NCI-H526 treated with DMSO at 0.1 percent for 48 hours (cell line): ENCODE measurements around the gene COL11A1.
"Not testable (repeated sequence)": the region's sequence is repeated elsewhere in the genome, so short reads cannot be mapped to it uniquely, and the experiment has no call there.

ENCODE experiments used
- DNase-seq: peaks from one replicate; lab custom pipeline; 2025; lab: John Stamatoyannopoulos, UW

COL11A1 gene

DNA sequence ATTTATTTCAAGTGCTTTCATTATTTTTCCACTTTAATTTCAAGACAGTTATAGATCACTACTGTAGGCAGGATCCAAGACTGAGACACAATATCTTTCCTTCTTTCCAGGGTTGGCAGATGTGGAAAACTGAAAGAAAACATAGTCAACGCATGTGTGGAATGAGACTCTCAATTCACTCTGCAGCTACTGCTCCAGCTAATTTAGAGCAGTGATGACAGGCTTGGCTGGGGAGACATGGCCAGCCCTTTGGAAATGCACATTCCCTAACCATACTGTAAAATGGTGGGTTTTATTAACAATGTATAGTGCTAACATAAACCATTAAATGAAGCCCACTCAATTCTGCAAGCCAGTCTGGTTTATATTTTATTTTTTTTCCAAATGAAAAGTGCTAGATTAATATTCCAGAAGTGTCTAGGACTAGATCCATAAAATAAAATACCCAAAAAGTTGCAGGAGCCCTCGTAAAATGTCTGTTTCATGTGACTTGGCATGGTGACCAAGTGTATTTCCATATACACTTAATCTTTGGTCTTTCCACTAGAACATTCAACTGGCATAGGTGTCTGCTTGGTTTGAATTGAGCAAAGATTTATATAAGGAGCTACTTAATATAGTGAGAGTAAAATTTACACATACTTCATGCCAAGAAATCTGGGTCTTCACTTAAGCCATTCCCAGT is 32.9 kb downstream of the COL11A1 start:
- DNase-seq = no peak

DNA sequence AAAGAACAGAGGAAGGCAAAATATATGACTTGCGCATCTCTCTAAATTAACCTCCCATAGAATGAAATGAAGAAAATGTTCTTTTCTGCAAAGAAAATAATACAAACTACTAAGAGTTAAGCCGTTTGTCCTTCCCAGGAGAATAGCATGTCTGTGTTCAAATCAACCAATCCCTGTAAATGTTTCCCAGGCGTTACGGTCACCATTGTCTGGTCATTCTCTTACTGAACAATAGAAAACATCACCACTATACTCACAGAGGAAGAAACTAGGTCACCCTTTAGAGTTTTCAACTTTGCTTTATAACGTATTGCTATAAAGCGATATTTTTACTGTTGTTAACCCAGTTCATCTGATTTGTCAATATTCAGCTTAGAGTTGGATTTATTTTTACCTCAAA is 34.1 kb downstream of the COL11A1 start:
- no peak for DNase-seq

DNA sequence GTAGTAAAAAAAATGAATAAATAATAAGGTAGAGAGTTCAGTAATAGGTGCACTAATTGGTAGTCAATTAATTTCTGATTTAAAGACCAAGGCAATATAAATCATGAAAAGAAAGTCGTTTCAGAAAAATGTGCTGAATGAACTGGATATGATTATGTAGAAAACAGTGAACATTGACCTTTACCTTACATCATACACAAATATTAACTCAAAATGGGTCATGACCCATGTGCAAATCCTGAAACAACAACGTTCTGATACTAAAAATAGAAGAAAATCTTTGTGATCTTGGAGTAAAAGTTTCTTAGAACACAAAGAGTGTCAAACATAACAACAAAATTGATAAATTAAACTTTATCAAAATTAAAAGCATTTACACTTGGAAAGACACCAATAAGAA is 39.1 kb downstream of the COL11A1 start:
- DNase-seq = no peak

DNA sequence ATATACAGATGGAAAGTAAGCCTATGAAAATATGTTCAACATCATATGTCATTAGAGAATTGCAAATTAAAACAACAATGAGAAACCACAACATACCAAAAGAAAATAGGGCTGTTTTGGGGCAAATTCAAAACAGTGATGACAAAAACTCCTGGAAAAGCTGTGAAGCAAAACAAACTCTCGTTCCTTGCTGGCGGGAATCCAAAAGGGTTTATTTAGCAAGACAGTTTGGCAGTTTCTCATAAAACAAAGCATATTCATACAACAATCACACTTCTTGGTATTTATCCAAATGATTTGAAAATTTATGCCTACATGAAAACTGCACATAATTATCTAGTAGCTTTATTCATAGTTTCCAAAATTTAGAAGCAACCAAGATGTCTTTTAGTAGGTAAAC is 44.4 kb downstream of the COL11A1 start:
- DNase-seq = no peak

DNA sequence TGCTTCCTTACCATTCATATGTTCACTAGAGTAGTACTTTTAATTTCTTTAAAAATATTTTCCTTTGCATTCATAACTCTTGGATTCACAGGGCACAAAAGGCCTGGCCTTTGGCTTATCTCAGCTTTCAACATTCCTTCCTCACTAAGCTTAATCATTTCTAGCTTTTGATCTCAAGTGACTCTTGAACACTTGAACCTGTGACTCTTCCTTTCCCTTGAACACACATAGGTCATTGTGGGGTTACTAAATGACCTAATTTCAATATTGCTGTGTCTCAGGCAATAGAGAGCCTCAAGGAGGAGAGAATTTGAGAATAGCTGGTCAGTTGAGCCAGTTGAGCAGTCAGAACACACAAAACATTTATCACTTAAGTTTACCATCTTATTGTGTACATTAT is 49.9 kb downstream of the COL11A1 start:
- no peak for DNase-seq

DNA sequence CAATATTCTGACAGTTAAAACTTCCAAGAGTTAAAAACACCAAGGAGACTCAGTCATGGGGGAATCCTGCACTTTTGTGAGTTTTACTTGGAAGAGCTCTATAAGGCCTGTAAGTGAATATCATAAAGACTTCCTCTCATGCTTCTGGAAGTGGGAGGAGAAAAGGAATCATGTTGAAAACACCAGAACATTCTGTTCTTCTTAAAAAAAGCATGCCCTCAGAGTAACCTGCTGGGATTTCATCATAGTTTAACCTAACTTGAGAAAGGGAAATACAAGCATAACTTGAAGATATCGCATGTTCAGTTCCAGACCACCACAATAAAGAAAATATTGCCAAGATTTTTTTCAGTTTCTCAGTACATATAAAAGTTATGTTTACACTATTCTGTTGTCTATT is 51.9 kb downstream of the COL11A1 start:
- no peak for DNase-seq

DNA sequence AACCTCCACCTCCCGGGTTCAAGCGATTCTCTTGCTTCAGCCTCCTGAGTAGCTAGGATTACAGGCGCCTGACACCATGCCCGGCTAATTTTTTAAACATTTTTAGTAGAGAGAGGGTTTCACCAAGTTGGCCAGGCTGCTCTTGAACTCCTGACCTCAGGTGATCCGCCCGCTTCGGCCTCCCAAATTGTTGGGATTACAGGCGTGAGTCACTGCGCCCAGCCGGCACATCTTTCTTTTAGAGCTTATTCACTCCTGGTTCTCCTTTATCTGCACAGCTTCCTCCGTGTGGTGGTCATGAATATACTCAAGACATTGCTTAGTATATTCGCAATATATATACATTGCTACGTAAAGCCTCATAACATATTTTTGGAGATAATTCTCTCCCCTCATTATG is 80.2 kb downstream of the COL11A1 start:
- DNase-seq = not testable (repeated sequence)

DNA sequence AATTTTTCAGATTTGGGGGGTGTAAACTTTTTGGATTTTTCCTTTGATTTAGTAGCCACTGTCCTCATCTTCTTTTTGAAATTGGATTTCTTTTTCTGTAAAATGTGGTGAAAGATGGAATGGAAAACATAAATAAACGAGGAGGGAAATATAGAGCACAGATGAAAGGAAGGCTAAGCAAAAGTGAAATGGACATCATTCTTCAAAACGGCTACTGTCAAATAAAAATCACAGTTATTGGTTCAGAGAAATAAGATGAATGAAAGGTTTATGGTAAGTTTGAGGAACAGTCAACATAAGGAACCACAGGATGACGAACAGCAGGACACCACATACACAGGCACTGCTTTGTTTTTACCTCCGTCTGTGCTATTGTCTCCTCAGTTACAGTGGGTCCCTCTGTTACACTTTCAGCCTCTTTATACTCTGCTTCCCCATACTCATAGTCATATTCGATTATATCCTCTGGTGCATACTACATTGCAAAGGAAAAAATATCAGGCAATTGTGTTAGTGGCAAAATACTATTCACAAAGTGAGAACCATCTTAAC is 82.4 kb downstream of the COL11A1 start:
- DNase-seq = no peak

DNA sequence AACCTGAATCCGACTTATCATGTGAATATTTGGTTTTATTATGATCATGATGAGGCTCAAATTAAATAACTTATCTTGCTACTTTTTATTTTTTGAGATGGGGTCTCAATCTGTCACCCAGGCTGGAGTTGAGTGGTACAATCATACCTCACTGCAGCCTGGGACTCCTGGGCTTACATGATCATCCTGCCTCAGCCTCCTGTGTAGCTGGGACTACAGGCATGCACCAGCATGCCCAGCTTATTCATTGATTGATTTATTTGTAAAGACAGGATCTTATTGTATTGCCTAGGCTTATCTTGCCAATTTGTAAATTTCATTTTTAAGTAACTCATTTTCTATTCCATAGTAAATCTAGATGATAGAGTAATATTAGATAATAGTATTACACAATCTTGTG is 84.3 kb downstream of the COL11A1 start:
- DNase-seq = no peak

DNA sequence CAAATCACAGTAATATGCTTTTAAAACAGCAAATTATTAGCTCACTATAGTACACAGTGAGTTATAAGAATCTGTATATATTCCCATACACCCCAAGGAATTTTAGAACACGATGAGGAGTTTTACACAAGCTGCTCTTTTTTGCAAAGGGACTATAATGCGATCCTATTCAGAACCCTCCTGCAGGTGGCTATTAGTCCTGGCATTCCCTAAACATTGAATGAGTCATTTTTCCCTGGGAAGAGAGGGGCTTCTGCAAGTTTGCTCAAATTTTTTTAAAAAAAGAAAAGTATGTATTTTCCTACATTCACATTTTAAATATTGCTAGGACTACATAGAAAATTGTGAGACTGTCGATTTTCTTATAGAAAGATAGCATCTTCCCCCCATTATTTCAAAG is 106.3 kb downstream of the COL11A1 start:
- no peak for DNase-seq

DNA sequence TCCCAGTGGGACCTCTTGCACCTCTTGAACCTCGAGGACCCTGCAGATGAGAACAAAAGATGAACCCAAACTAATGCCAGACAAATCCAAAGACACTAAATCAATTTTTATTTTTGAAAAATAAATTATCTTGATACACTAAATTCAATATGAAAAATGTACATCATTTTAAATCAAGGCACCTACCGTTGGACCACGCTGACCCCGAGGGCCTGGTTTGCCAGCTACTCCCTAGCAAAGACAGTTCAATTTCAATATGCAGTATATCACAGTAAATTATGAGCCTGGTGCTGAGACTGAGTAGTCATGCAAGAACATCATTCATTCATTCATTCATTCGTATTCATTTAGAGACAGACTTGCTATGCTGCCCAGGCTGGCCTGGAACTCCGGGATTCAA is 129.4 kb downstream of the COL11A1 start:
- DNase-seq = no peak

DNA sequence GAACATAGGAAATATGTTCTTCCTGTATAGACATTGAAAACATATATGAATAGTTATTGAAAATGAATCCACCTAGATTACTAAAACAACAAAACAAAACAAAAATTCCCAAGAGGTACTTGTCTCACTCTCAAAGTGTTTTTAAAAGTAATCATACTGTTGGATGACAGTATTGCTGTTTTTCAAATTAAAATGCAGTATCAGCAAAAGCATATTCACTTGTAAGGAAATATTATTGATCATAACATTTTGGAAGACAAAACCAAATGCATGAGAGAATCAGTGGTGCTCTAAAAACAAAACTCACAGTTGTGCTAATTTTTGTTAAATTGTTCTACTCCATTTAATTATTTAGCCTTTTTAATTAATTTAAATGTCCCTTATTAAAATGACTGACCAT is 131.0 kb downstream of the COL11A1 start:
- DNase-seq = no peak

DNA sequence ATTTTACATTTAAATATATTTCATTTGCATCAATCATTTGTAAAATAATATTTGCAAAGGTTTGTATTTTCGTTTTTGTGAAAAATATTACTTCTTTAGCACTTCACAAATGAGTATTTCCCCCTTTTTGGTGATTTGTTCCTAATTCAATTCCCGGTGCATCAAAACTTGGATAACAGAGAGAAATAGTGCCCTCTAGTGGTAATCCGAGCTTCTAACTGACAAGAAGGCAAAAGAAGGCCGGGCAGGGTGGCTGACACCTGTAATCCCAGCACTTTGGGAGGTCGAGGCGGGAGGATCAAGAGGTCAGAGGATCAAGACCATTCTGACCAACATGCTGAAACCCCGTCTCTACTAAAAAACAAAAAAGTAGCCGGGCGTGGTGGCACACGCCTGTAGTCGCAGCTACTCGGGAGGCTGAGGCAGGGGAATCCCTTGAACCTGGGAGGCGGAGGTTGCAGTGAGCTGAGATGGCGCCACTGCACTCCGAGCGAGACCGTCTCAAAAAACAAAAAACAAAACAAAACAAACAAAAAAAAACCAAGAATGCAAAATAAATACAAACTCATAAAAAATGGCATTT is 137.7 kb downstream of the COL11A1 start:
- peak; percentile 9 for DNase-seq

DNA sequence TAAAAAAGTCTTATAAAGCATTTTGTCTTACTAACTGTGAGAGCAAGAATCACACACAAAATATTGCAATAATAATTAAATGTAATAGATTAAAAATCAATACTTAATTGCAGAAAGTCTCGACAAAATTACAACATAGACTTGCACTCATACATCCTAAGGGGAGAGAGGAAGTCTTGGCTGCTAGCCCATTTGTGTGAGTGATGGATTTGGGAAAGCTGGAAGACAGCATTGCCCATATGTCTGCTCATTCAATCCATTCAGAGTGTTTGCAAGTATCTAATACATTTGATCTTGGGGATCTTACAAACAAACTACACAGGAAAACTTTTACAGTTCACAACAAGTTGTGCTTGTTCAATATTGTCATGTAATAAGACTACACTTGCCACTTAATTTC is 140.5 kb downstream of the COL11A1 start:
- no peak for DNase-seq

DNA sequence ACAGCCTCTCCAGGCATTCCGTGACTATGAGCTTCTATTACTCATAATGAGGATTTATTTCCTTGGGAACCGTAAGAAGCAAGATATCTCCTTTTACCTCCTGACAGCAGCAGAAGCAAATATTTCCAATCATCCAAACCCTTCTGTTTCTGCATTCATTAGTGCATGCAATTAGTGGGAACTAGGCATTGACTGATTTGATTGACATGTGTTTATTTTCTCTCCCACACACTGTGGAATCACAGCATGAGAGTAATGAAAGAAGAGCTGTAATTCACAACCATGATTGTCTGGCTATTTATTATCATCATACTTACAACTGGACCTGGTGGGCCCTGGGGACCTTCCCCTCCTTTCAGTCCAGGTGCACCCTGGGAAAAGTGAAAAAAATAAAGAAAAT is 146.8 kb downstream of the COL11A1 start:
- no peak for DNase-seq

DNA sequence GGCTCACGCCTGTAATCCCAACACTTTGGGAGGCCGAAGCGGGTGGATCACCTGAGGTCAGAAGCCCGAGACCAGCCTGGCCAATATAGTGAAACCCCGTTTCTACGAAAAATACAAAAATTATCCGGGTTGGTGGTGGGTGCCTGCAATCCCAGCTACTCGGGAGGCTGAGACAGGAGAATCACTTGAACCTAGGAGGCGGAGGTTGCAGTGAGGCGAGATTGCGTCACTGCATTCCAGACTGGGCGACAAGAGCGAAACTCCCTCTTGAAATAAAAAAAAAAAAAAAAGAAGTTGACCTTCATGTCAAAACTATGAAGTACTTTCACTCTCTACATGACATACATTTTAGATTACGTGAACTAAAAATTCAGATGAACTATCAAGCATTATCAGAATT is 153.7 kb downstream of the COL11A1 start:
- DNase-seq = no peak

DNA sequence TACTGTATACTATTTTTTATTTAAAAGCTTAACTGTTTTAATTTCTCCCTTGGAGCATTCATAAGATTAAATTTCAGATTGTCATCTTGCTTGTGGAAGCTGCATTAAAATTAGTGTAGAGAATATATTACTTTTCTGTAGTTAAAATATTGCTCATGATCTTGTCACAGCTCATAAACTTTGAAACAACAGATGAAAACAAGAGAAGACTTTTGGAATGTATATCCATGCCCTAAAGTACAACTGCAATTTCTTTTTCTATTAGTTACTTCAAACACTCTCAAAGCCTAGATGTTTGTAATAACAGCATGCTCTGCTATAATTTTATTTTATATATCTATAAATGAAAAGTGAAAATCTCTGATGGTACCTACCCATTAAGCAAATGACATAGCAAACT is 155.9 kb downstream of the COL11A1 start:
- no peak for DNase-seq

DNA sequence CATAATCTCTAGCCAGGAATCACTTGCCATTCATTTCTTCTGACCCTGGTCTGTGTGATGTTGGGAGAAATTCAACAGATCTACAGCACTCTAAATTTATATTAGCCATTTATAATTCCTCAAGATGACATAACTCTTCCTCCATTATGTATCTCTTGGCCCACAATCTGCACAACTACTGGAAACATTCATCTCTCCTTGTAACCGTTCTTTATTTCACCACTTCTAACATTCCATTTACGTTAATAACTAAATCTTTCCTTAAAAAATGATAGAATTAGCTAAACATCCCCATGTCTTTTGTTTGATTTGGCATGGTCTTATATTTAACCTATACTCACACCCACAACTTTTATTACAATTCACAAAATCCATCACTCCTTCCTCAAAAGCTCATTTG is 166.0 kb downstream of the COL11A1 start:
- no peak for DNase-seq

DNA sequence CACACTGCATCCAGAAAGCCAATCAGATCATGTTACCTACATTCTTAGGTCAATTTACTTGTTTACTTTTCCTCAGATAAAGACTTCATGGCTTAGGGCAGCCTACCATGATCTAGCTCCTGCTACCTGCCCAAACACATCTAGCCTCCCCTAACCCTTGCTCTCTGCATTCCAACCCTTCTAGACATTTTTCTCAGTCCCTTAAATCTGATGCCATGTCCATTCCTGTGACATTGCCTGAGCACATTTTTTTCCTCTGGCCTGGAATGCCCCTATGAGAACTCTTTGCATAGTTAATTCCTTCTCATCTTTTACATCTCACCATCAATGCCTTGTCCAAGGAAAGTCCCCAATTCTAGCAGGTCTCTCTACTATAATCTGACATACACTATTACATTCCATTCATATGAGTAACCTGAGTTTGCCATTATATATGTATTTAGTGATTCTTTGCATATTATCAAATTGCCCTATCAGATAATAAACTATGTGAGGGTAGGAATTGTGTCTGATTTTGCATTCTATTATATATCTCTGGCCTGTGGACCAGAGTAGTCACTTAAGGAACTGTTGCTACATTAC is 166.9 kb downstream of the COL11A1 start:
- no peak for DNase-seq

DNA sequence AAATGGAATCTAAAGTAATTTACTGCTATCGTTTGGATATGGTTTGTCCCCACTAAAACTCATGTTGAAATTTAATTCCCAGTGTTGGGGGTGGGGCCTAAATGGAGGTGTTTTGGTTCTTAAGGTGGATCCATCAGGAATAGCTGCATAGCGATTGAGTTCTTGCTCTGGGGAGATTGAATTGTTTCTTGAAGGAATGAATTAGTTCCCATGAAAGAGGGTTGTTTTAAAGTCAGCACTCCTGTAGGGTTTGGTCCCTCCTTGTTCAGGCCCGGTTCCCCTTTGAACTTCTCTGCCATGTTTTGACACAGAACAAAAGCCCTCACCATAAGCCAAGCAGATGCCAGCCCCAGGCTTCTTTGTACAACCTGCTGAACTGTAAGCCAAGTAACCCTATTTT is 170.9 kb downstream of the COL11A1 start:
- no peak for DNase-seq

DNA sequence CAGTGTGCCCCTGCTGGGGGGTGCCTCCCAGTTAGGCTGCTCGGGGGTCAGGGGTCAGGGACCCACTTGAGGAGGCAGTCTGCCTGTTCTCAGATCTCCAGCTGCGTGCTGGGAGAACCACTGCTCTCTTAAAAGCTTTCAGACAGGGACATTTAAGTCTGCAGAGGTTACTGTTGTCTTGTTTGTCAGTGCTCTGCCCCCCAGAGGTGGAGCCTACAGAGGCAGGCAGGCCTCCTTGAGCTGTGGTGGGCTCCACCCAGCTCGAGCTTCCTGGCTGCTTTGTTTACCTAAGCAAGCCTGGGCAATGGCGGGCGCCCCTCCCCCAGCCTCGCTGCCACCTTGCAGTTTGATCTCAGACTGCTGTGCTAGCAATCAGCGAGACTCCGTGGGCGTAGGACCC is 175.0 kb downstream of the COL11A1 start:
- DNase-seq = not testable (repeated sequence)

DNA sequence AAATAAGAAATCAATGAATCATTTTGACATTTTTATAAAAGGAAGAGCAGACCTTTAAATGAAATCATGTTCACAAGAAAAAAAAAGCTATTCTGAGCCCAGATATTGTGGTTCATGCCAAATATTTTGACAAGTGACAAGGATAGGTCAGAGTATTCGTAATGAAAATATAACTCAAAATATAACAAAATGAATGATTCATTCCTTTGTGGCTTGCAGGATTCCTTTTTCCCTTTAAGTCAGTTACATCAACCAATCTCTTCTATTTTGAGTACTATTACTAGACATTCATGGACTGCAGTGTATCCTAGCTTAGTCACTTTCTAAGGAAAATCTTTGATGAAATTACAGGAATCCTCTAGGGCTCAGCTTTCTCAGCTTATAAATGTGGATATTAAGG is 188.7 kb downstream of the COL11A1 start:
- DNase-seq = no peak

DNA sequence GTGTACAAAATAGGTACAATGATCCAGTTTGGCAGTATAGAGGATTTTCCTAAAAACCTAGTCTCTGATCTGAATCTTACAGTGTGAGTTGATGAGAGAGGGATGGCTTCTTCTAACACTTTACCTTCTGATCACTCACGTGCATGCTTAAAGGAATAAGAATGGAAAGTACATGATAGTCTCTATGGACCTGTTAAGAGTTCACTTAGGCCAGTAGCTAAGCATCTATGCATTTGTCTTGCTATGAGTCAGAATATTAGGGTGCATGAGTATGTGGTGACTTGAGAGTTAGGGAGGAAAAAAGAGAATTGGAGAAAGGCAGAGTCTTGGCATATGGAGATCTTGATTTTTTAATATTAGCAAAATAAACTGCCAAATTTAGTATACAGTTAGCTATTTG is 206.3 kb downstream of the COL11A1 start:
- no peak for DNase-seq

DNA sequence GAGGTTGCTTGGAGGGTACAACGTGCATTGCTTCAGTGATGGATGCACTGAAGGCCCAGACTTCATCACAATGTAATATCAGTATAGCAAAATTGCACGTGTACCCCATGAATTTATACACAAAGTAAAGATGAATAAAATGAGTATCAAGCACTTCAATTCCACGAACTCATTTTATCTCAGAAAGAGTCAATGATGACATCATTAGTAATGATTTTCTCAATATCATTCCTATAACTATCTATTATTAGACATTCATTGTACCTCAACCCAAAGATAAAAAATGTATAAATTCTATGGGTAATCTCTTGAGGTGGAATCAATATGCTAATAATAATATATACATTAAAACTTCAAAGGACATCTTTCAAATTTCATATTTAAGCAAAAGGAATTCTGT is 208.4 kb downstream of the COL11A1 start:
- no peak for DNase-seq
